ENCODE measurements around the gene SLC6A20. TPM values are rescaled to one million over a fixed set of nuclear protein-coding genes. Genes with fewer than 3 reads are reported as not detected.
"Not testable (repeated sequence)": the region's sequence is repeated elsewhere in the genome, so short reads cannot be mapped to it uniquely, and the experiment has no call there.

SLC6A20 gene
- total RNA-seq, 2 experiments from 2014 or later: not detected

DNA sequence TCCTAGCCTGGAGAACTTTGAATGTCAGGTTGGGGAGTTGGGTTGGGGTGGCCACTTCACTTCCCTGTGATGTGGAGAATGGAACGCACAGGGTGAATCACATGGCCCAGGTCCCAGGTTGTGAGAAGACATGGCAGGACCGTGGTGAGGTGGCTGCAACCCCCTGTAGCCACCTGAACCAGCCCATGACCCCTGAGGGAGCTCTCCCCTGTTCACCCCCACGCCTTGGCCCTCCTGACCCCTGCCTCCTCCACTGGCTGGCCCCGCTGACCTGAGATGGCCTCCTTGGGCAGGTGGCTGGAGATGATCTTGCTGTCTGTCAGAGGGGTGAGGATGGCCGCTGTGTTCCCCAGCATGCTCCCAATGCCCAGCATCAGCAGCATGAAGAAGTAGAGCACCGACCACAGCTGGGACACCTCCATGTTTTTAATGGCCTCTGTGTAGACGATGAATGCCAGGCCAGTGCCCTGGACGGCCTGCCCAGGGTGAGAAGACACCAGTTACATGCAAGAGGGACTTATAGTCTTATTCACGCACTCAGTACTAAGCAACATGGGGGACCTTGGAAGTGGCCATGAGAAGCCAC lies 31.0 kb downstream of the SLC6A20 start:
- no peak overlapping the region for H3K4me3 Mint-ChIP-seq
- intact Hi-C loops (cut with DNase I, micrococcal nuclease): no loop called here
- no peaks in the 10 kb centered on the region for H3K36me3 Mint-ChIP-seq (ENCODE audit: low read depth)
- no peak overlapping the region for H3K27ac Mint-ChIP-seq
- peaks cover 8% of the 10 kb centered on the region for H3K27me3 Mint-ChIP-seq
- peaks cover 3% of the 10 kb centered on the region for H3K9me3 Mint-ChIP-seq (ENCODE audit: low read depth)
- ChIA-PET CTCF (interaction anchor here (0.7 kb wide), 1 partner anchor 231 kb away, joined by 3 read pairs; no protein-coding TSS in a partner anchor), POLR2A (no interaction called here)
- H3K4me1 Mint-ChIP-seq: no peaks in the 10 kb centered on the region
- no peak for ATAC-seq
- no peak for DNase-seq

DNA sequence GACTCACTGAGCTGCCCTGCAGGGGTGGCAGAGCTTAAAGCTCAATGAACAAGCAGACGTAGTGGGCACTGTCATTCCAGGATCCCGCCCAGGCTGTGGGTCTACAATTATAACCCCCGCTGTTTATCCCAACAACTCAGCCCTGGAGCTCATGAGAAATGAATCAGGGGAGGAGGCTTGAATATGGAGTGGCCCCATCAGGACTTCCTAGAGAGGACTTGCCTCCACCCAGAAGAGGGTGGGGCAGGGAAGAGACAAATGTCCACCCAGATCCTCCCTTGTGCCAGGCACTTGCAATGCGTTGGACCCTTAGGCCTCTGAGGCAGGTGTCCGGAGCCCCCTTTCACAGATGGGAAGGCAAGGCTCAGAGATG lies 33.0 kb downstream of the SLC6A20 start:
- ChIA-PET POLR2A (no interaction called here), CTCF (interaction anchor here (0.7 to 4.8 kb wide), 3 partner anchors 166 to 974 kb away, joined by 3 to 50 read pairs (median 4); no protein-coding TSS in a partner anchor)
- H3K27me3 Mint-ChIP-seq: peaks cover 3% of the 10 kb centered on the region
- no peak overlapping the region for H3K4me3 Mint-ChIP-seq
- peaks cover 3% of the 10 kb centered on the region for H3K9me3 Mint-ChIP-seq (ENCODE audit: low read depth)
- no peaks in the 10 kb centered on the region for H3K36me3 Mint-ChIP-seq (ENCODE audit: low read depth)
- H3K4me1 Mint-ChIP-seq: no peaks in the 10 kb centered on the region
- no peak overlapping the region for H3K27ac Mint-ChIP-seq
- ATAC-seq (no peak), DNase-seq (no peak)
- intact Hi-C loops (cut with DNase I, micrococcal nuclease): loop anchor here (5.0 kb wide), 1 partner anchor 614 kb away; no protein-coding TSS in a partner anchor

DNA sequence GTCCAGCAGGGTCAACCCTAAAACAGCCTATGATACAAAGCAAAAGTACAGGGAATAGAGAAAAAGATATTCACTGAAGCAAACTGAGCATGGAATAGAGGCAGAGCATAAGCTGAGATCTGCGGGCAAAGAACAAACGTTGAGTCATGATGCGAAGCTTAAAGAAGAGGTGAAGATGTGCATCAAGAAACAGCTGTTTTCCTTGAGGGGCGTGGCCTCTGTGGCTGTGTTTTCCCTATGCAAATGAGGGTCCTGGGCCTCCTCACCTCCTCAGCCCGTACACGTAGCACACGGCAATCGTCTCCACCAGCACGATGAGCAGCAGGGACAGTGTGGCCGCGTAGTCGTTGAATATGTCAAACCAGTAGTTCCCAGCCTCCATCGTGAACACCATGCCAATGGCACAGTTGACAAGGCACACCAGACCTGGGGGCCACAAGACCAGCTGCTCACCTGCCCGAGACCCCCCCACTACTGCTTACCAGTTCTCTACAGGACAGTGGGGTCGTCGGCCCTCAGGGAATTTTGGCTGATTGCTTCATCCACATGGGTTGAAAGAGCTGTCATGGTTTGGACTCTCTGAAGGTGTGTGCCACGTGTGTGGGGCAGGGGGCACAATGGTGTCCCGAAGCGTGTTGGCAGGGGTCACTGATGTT lies 33.6 kb downstream of the SLC6A20 start:
- H3K4me1 Mint-ChIP-seq: no peaks in the 10 kb centered on the region
- ATAC-seq: no peak
- ChIA-PET POLR2A (no interaction called here), CTCF (interaction anchor here (0.6 to 4.8 kb wide), 4 partner anchors 45 to 616 kb away, joined by 3 to 50 read pairs (median 4); no protein-coding TSS in a partner anchor)
- peaks cover 3% of the 10 kb centered on the region for H3K27me3 Mint-ChIP-seq
- intact Hi-C loops (cut with DNase I, micrococcal nuclease): loop anchor here (5.0 kb wide), 1 partner anchor 615 kb away; no protein-coding TSS in a partner anchor
- H3K9me3 Mint-ChIP-seq (ENCODE audit: low read depth): peaks cover 3% of the 10 kb centered on the region
- no peak overlapping the region for H3K4me3 Mint-ChIP-seq
- H3K27ac Mint-ChIP-seq: no peak overlapping the region
- no peaks in the 10 kb centered on the region for H3K36me3 Mint-ChIP-seq (ENCODE audit: low read depth)
- DNase-seq: no peak

DNA sequence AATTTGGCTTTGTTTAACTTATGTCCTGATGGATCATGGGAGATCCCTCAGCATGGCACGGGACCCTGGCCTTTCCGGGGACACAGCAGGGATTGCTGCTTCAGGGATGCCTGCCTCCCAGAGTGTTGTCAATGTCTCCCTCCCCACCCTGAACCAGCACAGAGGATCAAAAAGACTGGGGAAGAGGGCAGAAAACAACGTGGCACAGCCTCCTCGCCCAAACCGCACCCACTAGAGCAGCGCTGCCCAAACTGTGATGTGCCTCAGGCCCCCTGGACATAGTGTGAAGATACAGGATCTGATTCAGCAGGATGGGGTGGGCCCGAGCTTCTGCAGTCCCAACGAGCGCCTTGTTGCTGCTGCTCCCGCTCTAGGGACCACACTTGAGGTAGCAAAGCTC lies 34.5 kb downstream of the SLC6A20 start:
- intact Hi-C loops (cut with DNase I, micrococcal nuclease): loop anchor here (1.0 to 5.0 kb wide), 5 partner anchors 71 to 615 kb away; no protein-coding TSS in a partner anchor
- POLR2A ChIA-PET: no interaction called here
- no peaks in the 10 kb centered on the region for H3K4me1 Mint-ChIP-seq

DNA sequence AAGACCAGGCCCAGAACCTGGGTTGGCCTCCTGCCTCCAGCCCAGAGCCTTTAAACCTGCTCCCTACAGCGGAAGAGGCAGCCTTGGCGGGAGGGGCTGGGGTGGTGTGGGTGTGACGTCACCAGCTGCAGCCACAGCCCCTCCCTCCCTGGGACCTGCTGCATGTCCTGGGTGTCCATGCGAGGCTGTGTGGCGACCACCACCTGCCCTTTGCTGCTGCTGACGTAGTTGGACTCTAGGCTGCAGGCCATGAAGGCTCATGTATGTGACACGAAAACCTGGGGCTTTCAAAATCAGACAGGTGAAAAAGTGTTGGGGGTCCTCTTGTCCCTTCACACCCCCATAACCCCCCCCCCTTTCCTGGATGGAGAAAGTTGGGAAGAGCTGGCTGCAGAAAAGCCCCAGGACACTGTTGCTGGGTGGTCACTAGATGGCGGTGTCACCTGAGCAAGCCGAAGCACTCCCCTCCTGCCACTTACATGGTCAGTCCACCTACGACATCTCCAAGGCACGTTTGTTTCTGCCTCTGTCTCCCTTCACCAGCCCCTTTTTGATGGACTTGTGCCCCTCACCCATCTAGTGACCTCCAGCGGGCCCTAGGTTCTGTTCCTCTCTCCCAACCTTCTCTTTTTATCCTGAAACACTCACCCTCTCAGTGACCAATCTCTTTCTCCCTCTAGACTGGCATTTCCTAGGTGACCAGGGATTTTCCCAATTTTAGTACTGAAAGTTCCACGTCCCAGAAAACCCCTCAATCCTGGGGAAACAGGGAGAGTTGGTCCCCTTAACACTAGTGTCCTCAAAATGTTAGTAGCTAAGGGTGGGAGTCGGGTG lies 35.2 kb downstream of the SLC6A20 start:
- no peak overlapping the region for H3K4me3 Mint-ChIP-seq
- H3K9me3 Mint-ChIP-seq (ENCODE audit: low read depth): no peaks in the 10 kb centered on the region
- H3K36me3 Mint-ChIP-seq (ENCODE audit: low read depth): no peaks in the 10 kb centered on the region
- peaks cover 3% of the 10 kb centered on the region for H3K27me3 Mint-ChIP-seq
- ATAC-seq: peak; percentile 69
- ChIA-PET POLR2A (no interaction called here), CTCF (interaction anchor here (0.6 to 4.8 kb wide), 8 partner anchors 9 to 325 kb away, joined by 3 to 50 read pairs (median 4); no protein-coding TSS in a partner anchor)
- peak; percentile 68 for DNase-seq
- H3K27ac Mint-ChIP-seq: no peak overlapping the region
- intact Hi-C loops (cut with DNase I, micrococcal nuclease): loop anchor here (1.0 to 5.0 kb wide), 5 partner anchors 72 to 616 kb away; no protein-coding TSS in a partner anchor
- H3K4me1 Mint-ChIP-seq: no peaks in the 10 kb centered on the region

More for the DNA sequence above, 34.5 kb downstream of the SLC6A20 start:
- no peak overlapping the region for H3K4me3 Mint-ChIP-seq
- no peaks in the 10 kb centered on the region for H3K36me3 Mint-ChIP-seq (ENCODE audit: low read depth)
- CTCF ChIA-PET: interaction anchor here (1.1 to 4.8 kb wide), 5 partner anchors 69 to 324 kb away, joined by 3 to 50 read pairs (median 5); no protein-coding TSS in a partner anchor
- no peak overlapping the region for H3K27ac Mint-ChIP-seq
- no peaks in the 10 kb centered on the region for H3K9me3 Mint-ChIP-seq (ENCODE audit: low read depth)
- no peak for DNase-seq
- ATAC-seq: no peak
- H3K27me3 Mint-ChIP-seq: peaks cover 3% of the 10 kb centered on the region

DNA sequence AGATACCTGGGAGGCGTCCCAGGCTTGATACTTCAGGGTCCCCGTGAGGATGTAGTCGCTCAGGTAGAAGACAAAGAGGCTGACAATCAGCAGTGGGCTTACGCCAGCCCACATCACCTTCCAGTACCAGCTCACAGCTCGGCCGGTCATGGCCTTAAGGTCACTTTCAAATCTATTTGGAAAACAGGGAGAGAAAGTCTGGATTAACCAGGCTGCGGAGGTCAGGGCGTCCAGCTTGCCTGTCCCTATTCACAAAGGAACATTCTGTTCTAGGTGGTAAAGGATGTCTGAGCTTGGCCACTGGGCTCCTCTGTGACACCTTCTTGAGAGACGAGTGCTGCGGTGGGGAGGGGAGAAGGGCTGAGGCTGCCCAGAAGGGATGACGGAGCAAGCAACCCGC lies 36.5 kb downstream of the SLC6A20 start:
- Mint-ChIP-seq H3K9me3 (ENCODE audit: low read depth) (no peaks in the 10 kb centered on the region), H3K4me3 (no peak overlapping the region), H3K27me3 (peaks cover 3% of the 10 kb centered on the region), H3K4me1 (no peaks in the 10 kb centered on the region), H3K27ac (no peak overlapping the region), H3K36me3 (ENCODE audit: low read depth) (no peaks in the 10 kb centered on the region)
- DNase-seq (no peak), ATAC-seq (no peak)
- ChIA-PET CTCF (interaction anchor here (1.0 to 4.8 kb wide), 8 partner anchors 47 to 324 kb away, joined by 3 to 50 read pairs (median 4); no protein-coding TSS in a partner anchor), POLR2A (no interaction called here)
- intact Hi-C loops (cut with DNase I, micrococcal nuclease): loop anchor here (2.0 to 5.0 kb wide), 3 partner anchors 73 to 617 kb away; no protein-coding TSS in a partner anchor

DNA sequence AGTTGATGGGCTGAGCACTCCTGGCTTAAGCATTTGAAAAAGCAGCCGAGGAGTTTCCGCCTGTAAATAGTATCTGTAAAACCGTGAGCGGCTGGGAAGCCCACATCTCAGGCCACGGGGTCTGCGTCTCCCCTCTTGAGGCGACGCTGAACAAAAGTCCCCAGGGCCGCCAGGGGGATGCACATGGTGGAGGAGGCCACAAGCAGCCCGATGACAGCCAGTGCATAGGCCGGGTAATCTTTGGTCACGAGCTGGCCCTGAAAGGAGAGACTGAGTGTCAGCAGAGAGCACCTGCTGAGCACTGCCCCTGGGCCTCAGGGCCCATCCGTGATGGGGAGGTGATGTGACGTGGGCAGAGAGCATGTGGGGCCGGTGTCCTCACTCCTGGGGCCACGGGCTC lies 37.5 kb downstream of the SLC6A20 start:
- Mint-ChIP-seq H3K4me3 (no peak overlapping the region), H3K4me1 (no peaks in the 10 kb centered on the region), H3K27ac (no peak overlapping the region), H3K9me3 (ENCODE audit: low read depth) (no peaks in the 10 kb centered on the region), H3K36me3 (ENCODE audit: low read depth) (no peaks in the 10 kb centered on the region), H3K27me3 (peaks cover 3% of the 10 kb centered on the region)
- CTCF ChIA-PET: interaction anchor here (0.5 to 4.8 kb wide), 7 partner anchors 12 to 593 kb away, joined by 3 to 50 read pairs (median 3); no protein-coding TSS in a partner anchor
- intact Hi-C loops (cut with DNase I, micrococcal nuclease): no loop called here
- no peak for DNase-seq
- POLR2A ChIA-PET: interaction anchor here (0.6 kb wide), 1 partner anchor 9 kb away, joined by 3 read pairs; no protein-coding TSS in a partner anchor
- ATAC-seq: no peak

DNA sequence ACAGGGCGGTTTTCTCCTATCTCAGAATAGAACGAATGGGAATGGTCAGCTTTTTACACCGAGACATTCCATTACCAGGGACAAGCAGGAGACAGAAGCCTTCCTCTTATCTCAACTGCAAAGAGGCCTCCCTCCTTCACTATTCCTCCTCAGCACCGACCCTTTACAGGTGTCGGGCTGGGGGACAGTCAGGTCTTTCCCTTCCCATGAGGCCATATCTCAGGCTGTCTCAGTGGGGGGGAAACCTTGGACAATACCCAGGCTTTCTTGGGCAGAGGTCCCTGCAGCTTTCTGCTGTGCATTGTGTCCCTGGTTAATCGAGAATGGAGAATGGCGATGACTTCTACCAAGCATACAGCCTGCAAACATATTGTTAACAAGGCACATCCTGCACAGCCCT lies 39.2 kb downstream of the SLC6A20 start:
- H3K27me3 Mint-ChIP-seq; POLR2A ChIA-PET; ATAC-seq; H3K4me3 Mint-ChIP-seq; H3K4me1 Mint-ChIP-seq; H3K27ac Mint-ChIP-seq; intact Hi-C loops (cut with DNase I, micrococcal nuclease); CTCF ChIA-PET; DNase-seq; H3K9me3 Mint-ChIP-seq (ENCODE audit: low read depth); H3K36me3 Mint-ChIP-seq (ENCODE audit: low read depth): not testable (repeated sequence)

DNA sequence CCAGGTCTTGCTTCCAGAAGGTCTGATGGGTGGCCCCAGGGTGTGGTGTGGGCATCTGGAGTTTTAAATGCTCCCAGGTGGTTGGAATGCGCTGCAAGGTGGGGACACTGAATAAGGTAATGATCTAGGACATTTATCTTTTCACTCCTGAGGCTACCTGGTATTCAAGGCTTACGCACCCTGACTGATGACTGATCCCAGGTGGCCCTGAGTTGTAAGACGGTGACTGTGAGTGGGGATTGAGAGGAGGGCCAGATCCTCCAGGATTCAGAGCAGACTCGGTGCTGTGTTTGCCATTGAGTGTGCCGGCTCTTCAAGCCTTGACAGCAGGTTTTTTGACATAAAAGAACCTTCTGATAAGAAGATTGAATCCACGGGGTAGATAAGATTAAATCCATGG lies 40.3 kb downstream of the SLC6A20 start:
- no peaks in the 10 kb centered on the region for H3K36me3 Mint-ChIP-seq (ENCODE audit: low read depth)
- no peak overlapping the region for H3K4me3 Mint-ChIP-seq
- ATAC-seq: no peak
- H3K27me3 Mint-ChIP-seq: no peaks in the 10 kb centered on the region
- CTCF ChIA-PET: no interaction called here
- no peaks in the 10 kb centered on the region for H3K4me1 Mint-ChIP-seq
- POLR2A ChIA-PET: no interaction called here
- no peak for DNase-seq
- H3K9me3 Mint-ChIP-seq (ENCODE audit: low read depth): no peaks in the 10 kb centered on the region
- intact Hi-C loops (cut with DNase I, micrococcal nuclease): no loop called here
- no peak overlapping the region for H3K27ac Mint-ChIP-seq

DNA sequence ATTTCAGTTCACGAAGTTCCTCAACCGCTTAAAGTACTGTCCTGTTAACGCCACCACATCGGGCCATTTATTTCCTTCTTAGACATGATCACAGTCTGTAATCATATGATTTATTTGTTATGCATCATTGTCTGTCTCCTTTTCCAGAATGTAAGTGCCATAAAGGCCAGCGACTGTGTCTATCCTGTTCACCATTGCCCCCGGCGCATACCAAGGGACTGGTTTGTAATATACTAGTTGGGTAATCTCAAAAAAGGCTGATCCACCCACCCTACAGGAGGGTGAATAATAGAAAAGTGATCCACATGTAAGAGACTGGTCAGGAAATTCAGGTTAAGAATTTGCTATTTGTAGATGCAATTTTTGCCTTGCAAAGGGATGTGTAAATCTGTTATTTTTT lies 41.9 kb downstream of the SLC6A20 start:
- intact Hi-C loops (cut with DNase I, micrococcal nuclease): no loop called here
- no peaks in the 10 kb centered on the region for H3K4me1 Mint-ChIP-seq
- no peaks in the 10 kb centered on the region for H3K9me3 Mint-ChIP-seq (ENCODE audit: low read depth)
- no peaks in the 10 kb centered on the region for H3K27me3 Mint-ChIP-seq
- DNase-seq (no peak), ATAC-seq (no peak)
- no peak overlapping the region for H3K27ac Mint-ChIP-seq
- H3K4me3 Mint-ChIP-seq: no peak overlapping the region
- no peaks in the 10 kb centered on the region for H3K36me3 Mint-ChIP-seq (ENCODE audit: low read depth)
- CTCF ChIA-PET: interaction anchor here (1.6 kb wide), 1 partner anchor 10 kb away, joined by 8 read pairs; no protein-coding TSS in a partner anchor
- POLR2A ChIA-PET: no interaction called here

DNA sequence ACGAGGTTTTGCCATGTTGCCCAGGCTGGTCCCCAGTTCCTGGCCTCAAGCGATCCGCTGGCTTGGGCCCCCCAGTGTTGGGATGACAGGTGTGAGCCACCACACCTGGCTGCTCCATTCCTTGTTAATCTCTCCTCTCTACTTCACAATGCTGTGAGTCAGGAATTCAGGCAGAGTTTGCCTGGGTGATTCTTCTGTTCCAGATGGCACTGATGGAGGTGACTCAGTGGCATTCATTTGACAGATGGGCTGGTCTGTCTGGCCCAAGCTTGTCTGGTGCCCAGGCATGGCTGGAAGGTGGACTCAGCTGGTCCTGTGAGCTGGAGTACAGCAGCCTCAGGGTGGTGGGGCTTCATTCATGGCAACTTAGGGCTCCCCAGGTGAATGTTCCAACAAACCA lies 43.2 kb downstream of the SLC6A20 start:
- DNase-seq (no peak), ATAC-seq (no peak)
- intact Hi-C loops (cut with DNase I, micrococcal nuclease): no loop called here
- Mint-ChIP-seq H3K9me3 (ENCODE audit: low read depth) (no peaks in the 10 kb centered on the region), H3K4me3 (no peak overlapping the region), H3K27me3 (no peaks in the 10 kb centered on the region), H3K4me1 (no peaks in the 10 kb centered on the region), H3K27ac (no peak overlapping the region), H3K36me3 (ENCODE audit: low read depth) (peaks cover 3% of the 10 kb centered on the region)
- ChIA-PET CTCF (interaction anchor here (1.3 to 1.6 kb wide), 2 partner anchors 9 to 325 kb away, joined by 3 to 8 read pairs; no protein-coding TSS in a partner anchor), POLR2A (no interaction called here)

Data from activated CD4-positive, alpha-beta T cell treated with anti-CD3 and anti-CD28 coated beads for 36 hours (primary cell).